SU-DHL-6 (cell line): ENCODE results near the gene WNT8A.

Experiments
- H2AFZ ChIP-seq: fragments of 200-600 bp; sonication (generic); 2 replicates; pipeline ENCODE4 v1.6.1; 2014; ENCODE audit warnings: low read depth, mild to moderate bottlenecking, moderate library complexity, mixed read lengths, antibody characterized with exemption, low read length; ENCODE audit not compliant: severe bottlenecking
- H3F3A ChIP-seq: fragments of 200-600 bp; shearing (Covaris generic); 2 replicates; pipeline ENCODE4 v1.6.0; 2016; ENCODE audit warnings: antibody characterized with exemption, mild to moderate bottlenecking; ENCODE audit not compliant: insufficient read depth
- H3K27ac ChIP-seq: fragments of 200-600 bp; sonication (generic); 2 replicates; pipeline ENCODE4 v1.5.1; 2016; ENCODE audit warnings: low read depth, mild to moderate bottlenecking, low read length, moderate library complexity, mixed read lengths
- H3K27me3 ChIP-seq: fragments of 200-600 bp; sonication (generic), shearing (Covaris generic); 2 replicates; pipeline ENCODE4 v1.6.0; 2014; ENCODE audit warnings: mild to moderate bottlenecking, low read length
- H3K36me3 ChIP-seq: fragments of 200-600 bp; sonication (generic); 2 replicates; pipeline ENCODE4 v1.6.1; 2014; ENCODE audit warnings: mild to moderate bottlenecking, low read length, mixed read lengths
- H3K4me2 ChIP-seq: fragments of 300-600, 200-600 bp; shearing (Covaris generic), sonication (generic); 2 replicates; pipeline ENCODE4 v1.6.0; 2014; ENCODE audit warnings: low read length, low read depth, mild to moderate bottlenecking; ENCODE audit not compliant: poor library complexity, severe bottlenecking
- H3K4me3 ChIP-seq: fragments of 200-600 bp; sonication (generic); 2 replicates; pipeline ENCODE4 v1.5.1; 2014; ENCODE audit warnings: antibody characterized with exemption, low read length, mild to moderate bottlenecking, mixed read lengths; ENCODE audit not compliant: insufficient read depth, poor library complexity, severe bottlenecking
- H3K79me2 ChIP-seq: fragments of 200-600 bp; sonication (generic); 2 replicates; pipeline ENCODE4 v1.6.1; 2014; ENCODE audit warnings: mild to moderate bottlenecking, low read length, moderate library complexity; ENCODE audit not compliant: insufficient read depth
- H3K9ac ChIP-seq: fragments of 200-600 bp; sonication (generic); 2 replicates; pipeline ENCODE4 v1.7.0; 2014; ENCODE audit warnings: mild to moderate bottlenecking, low read length
- H3K9me2 ChIP-seq: fragments of 200-600 bp; sonication (generic); replicated peaks from 2 replicates; pipeline ENCODE4 v1.6.1; 2014; ENCODE audit warnings: low read length; ENCODE audit not compliant: insufficient read depth
- H3K9me3 ChIP-seq: fragments of 200-600 bp; sonication (generic); 2 replicates; pipeline ENCODE4 v1.6.1; 2014; ENCODE audit warnings: low read length, mixed read lengths; ENCODE audit not compliant: insufficient read depth
- H4K20me1 ChIP-seq: fragments of 200-600 bp; sonication (generic); 2 replicates; pipeline ENCODE4 v1.6.1; 2014; ENCODE audit warnings: low read depth, mild to moderate bottlenecking, antibody characterized with exemption, low read length, moderate library complexity, mixed read lengths
- CTCF ChIP-seq: fragments of 200-600 bp; sonication (generic); IDR thresholded peaks from one replicate; pipeline ENCODE4 v1.5.1; 2017; ENCODE audit warnings: antibody characterized with exemption, mild to moderate bottlenecking, low read length, moderate library complexity; ENCODE audit not compliant: insufficient read depth, poor library complexity, severe bottlenecking
- EZH2phosphoT487 ChIP-seq: fragments of 200-600 bp; sonication (generic), shearing (Covaris generic); conservative IDR thresholded peaks from 2 replicates; pipeline ENCODE4 v1.6.1; 2018; ENCODE audit warnings: mild to moderate bottlenecking, antibody characterized with exemption, low read length, moderate library complexity, mixed read lengths

WNT8A gene

GRCh38 chr5:138053554-138053953 lies 30.3 kb upstream of the WNT8A start:
- no peak for TF ChIP-seq EZH2phosphoT487
- no peaks in the 10 kb centered on the region for H3K36me3 ChIP-seq

GRCh38 chr5:138054206-138054605 lies 29.6 kb upstream of the WNT8A start:
- Histone ChIP-seq H3K27ac (no peak overlapping the region), H3F3A (no peaks in the 10 kb centered on the region), H3K4me3 (no peak overlapping the region), H3K36me3 (no peaks in the 10 kb centered on the region), H3K9me3 (no peaks in the 10 kb centered on the region), H4K20me1 (no peaks in the 10 kb centered on the region), H3K79me2 (no peaks in the 10 kb centered on the region), H3K9me2 (no peaks in the 10 kb centered on the region), H3K27me3 (no peaks in the 10 kb centered on the region), H3K4me2 (no peak overlapping the region), H2AFZ (no peak overlapping the region), H3K9ac (no peak overlapping the region)
- TF ChIP-seq EZH2phosphoT487 (no peak), CTCF (no peak)

More at GRCh38 chr5:138053554-138053953, 30.3 kb upstream of the WNT8A start:
- H3F3A ChIP-seq, result no peaks in the 10 kb centered on the region
- no peaks in the 10 kb centered on the region for H3K9me3 ChIP-seq
- no peaks in the 10 kb centered on the region for H3K27me3 ChIP-seq
- no peaks in the 10 kb centered on the region for H3K79me2 ChIP-seq
- H3K9me2 ChIP-seq, result no peaks in the 10 kb centered on the region
- no peak overlapping the region for H3K27ac ChIP-seq
- no peak overlapping the region for H3K4me3 ChIP-seq
- no peaks in the 10 kb centered on the region for H4K20me1 ChIP-seq
- H3K4me2 ChIP-seq, result no peak overlapping the region
- H2AFZ ChIP-seq, result no peak overlapping the region
- no peak overlapping the region for H3K9ac ChIP-seq

- no peak overlapping the region for H3K27ac ChIP-seq
- H3K9me2 ChIP-seq, result no peaks in the 10 kb centered on the region
- no peaks in the 10 kb centered on the region for H3K79me2 ChIP-seq
- TF ChIP-seq CTCF (no peak), EZH2phosphoT487 (no peak)
- H3K4me3 ChIP-seq, result no peak overlapping the region
- no peak overlapping the region for H2AFZ ChIP-seq
- no peaks in the 10 kb centered on the region for H3K36me3 ChIP-seq
- H3K9ac ChIP-seq, result no peak overlapping the region
- no peaks in the 10 kb centered on the region for H4K20me1 ChIP-seq
- no peak overlapping the region for H3K4me2 ChIP-seq
- no peaks in the 10 kb centered on the region for H3K27me3 ChIP-seq
- H3K9me3 ChIP-seq, result no peaks in the 10 kb centered on the region
- no peaks in the 10 kb centered on the region for H3F3A ChIP-seq
Measured at GRCh38 chr5:138054847-138055558, 28.8 kb upstream of the WNT8A start.

DNA sequence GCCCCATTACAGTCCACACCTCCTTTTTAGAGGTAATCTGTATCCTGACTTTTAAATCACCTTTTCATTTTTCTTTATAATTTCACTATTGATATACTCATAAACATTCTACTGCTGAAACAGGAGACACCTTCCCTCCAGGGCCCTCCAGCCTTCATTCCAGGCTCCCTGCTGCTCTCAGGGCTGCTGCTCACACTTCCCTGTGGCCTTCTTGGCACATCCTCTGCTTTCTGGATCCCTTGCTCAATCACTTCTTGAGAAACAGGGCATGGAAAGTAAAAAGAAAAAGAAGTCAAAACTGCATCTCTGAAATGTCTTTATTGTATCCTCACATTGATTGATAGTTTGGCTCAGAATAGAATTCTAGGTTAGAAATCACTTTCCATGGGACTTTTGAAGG lies 19.3 kb upstream of the WNT8A start:
- no peaks in the 10 kb centered on the region for H3F3A ChIP-seq

More for the DNA sequence above, 19.3 kb upstream of the WNT8A start:
- H3K27me3 ChIP-seq, result no peaks in the 10 kb centered on the region
- no peak overlapping the region for H3K9ac ChIP-seq
- no peak overlapping the region for H3K4me3 ChIP-seq
- no peaks in the 10 kb centered on the region for H3K9me2 ChIP-seq
- H2AFZ ChIP-seq, result no peak overlapping the region
- no peak overlapping the region for H3K4me2 ChIP-seq
- no peaks in the 10 kb centered on the region for H3K79me2 ChIP-seq
- H3K27ac ChIP-seq, result no peak overlapping the region
- TF ChIP-seq CTCF (no peak), EZH2phosphoT487 (no peak)
- no peaks in the 10 kb centered on the region for H3K9me3 ChIP-seq
- no peaks in the 10 kb centered on the region for H3K36me3 ChIP-seq
- no peaks in the 10 kb centered on the region for H4K20me1 ChIP-seq
